OCI-LY1 (cell line): ENCODE data around the gene WFDC11.

Source experiments
- EZH2 ChIP-seq: fragments of 200-600 bp; sonication (generic), shearing (Covaris generic); IDR thresholded peaks from 2 replicates; pipeline ENCODE4 v1.8.0; 2017; ENCODE audit warnings: borderline replicate concordance, mixed run types, mild to moderate bottlenecking, antibody characterized with exemption, low read length, moderate library complexity, mixed read lengths
- TF ChIP-seq, protein P1 (sequence below): fragments of 200-600 bp; sonication (generic), shearing (Covaris generic); IDR thresholded peaks from 2 replicates; pipeline ENCODE4 v1.5.1; 2017; ENCODE audit warnings: mild to moderate bottlenecking, antibody characterized with exemption, low read length, moderate library complexity, mixed read lengths

DNA sequence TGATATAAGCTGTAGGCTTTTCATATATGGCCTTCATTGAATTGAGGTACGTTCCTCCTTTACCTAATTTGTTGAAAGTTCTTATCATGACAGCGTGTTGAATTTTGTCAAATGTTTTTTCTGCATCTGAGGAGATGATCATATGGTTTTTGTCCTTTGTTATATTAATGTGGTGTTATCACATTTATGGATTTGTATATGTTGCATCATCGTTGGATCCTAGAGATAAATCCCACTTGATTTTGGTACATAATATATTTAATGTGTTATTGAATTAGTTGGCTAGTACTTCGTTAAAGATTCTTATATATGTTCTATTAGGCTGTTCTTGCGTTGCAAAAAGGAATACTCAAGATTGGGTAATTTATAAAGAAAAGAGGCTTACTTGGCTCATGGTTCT is 30.4 kb downstream of the WFDC11 start:
- TF ChIP-seq, protein P1, sequence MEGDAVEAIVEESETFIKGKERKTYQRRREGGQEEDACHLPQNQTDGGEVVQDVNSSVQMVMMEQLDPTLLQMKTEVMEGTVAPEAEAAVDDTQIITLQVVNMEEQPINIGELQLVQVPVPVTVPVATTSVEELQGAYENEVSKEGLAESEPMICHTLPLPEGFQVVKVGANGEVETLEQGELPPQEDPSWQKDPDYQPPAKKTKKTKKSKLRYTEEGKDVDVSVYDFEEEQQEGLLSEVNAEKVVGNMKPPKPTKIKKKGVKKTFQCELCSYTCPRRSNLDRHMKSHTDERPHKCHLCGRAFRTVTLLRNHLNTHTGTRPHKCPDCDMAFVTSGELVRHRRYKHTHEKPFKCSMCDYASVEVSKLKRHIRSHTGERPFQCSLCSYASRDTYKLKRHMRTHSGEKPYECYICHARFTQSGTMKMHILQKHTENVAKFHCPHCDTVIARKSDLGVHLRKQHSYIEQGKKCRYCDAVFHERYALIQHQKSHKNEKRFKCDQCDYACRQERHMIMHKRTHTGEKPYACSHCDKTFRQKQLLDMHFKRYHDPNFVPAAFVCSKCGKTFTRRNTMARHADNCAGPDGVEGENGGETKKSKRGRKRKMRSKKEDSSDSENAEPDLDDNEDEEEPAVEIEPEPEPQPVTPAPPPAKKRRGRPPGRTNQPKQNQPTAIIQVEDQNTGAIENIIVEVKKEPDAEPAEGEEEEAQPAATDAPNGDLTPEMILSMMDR, result no peak
- no peak for TF ChIP-seq EZH2
